Measurements from ENCODE around the gene OSBPL6.
A peak's percentile ranks its signal among the peaks of the same experiment; 100 is the strongest.

The OSBPL6 gene

GRCh38 chr2:178275600-178275999 is 81.3 kb downstream of the OSBPL6 start:
- no peaks in the 10 kb centered on the region for H3K9me3 ChIP-seq (ENCODE audit: low read depth, low read length)

GRCh38 chr2:178277741-178278197 is 83.5 kb downstream of the OSBPL6 start:
- peak overlapping the region; percentile 42 for H3K9ac ChIP-seq (ENCODE audit: insufficient read length)

More at GRCh38 chr2:178275600-178275999, 81.3 kb downstream of the OSBPL6 start:
- TF ChIP-seq FOXP2 (optimal IDR thresholded peaks at IDR 0.05; ENCODE audit: control extremely low read depth, extremely low read length, insufficient read depth) (no peak), POLR2AphosphoS5 (IDR thresholded peaks at IDR 0.05; ENCODE audit: borderline replicate concordance, low read depth, low read length) (no peak), EZH2 (IDR thresholded peaks at IDR 0.05) (no peak)
- no peak overlapping the region for H3K9ac ChIP-seq (ENCODE audit: insufficient read length)
- H3K4me3 ChIP-seq: no peak overlapping the region
- H3K27ac ChIP-seq: peak overlapping the region; percentile 60
- no peaks in the 10 kb centered on the region for H3K36me3 ChIP-seq (ENCODE audit: insufficient read depth, low read length)
- DNase-seq (ENCODE audit: low read depth, low spot score): no peak

GRCh38 chr2:178279142-178279541 is 84.8 kb downstream of the OSBPL6 start:
- peak; percentile 60 for DNase-seq (ENCODE audit: low read depth, low spot score)
- no peak for TF ChIP-seq POLR2AphosphoS5 (IDR thresholded peaks at IDR 0.05; ENCODE audit: borderline replicate concordance, low read depth, low read length)
- no peak for TF ChIP-seq FOXP2 (optimal IDR thresholded peaks at IDR 0.05; ENCODE audit: control extremely low read depth, extremely low read length, insufficient read depth)
- no peak for TF ChIP-seq EZH2 (IDR thresholded peaks at IDR 0.05)
- no peaks in the 10 kb centered on the region for H3K9me3 ChIP-seq (ENCODE audit: low read depth, low read length)
- H3K9ac ChIP-seq (ENCODE audit: insufficient read length): no peak overlapping the region
- no peak overlapping the region for H3K4me3 ChIP-seq
- H3K27ac ChIP-seq: peak overlapping the region; percentile 55; the same call in 1 of the 2 replicates
- H3K36me3 ChIP-seq (ENCODE audit: insufficient read depth, low read length): no peaks in the 10 kb centered on the region

More at GRCh38 chr2:178277741-178278197, 83.5 kb downstream of the OSBPL6 start:
- Histone ChIP-seq H3K4me3 (peak overlapping the region; percentile 10), H3K27ac (peak overlapping the region; percentile 63; the same call in 1 of the 2 replicates), H3K9me3 (ENCODE audit: low read depth, low read length) (no peaks in the 10 kb centered on the region), H3K36me3 (ENCODE audit: insufficient read depth, low read length) (no peaks in the 10 kb centered on the region)
- DNase-seq (ENCODE audit: low read depth, low spot score): no peak
- TF ChIP-seq POLR2AphosphoS5 (IDR thresholded peaks at IDR 0.05; ENCODE audit: borderline replicate concordance, low read depth, low read length) (peak; percentile 24; the same call in 1 of the 2 replicates), EZH2 (IDR thresholded peaks at IDR 0.05) (no peak)

- no peak overlapping the region for H3K9ac ChIP-seq (ENCODE audit: insufficient read length)
- no peaks in the 10 kb centered on the region for H3K9me3 ChIP-seq (ENCODE audit: low read depth, low read length)
- peak overlapping the region; percentile 55; the same call in 1 of the 2 replicates for H3K27ac ChIP-seq
- TF ChIP-seq POLR2AphosphoS5 (IDR thresholded peaks at IDR 0.05; ENCODE audit: borderline replicate concordance, low read depth, low read length): no peak
- TF ChIP-seq EZH2 (IDR thresholded peaks at IDR 0.05): no peak
- no peak for TF ChIP-seq FOXP2 (optimal IDR thresholded peaks at IDR 0.05; ENCODE audit: control extremely low read depth, extremely low read length, insufficient read depth)
- H3K4me3 ChIP-seq: no peak overlapping the region
- H3K36me3 ChIP-seq (ENCODE audit: insufficient read depth, low read length): no peaks in the 10 kb centered on the region
- no peak for DNase-seq (ENCODE audit: low read depth, low spot score)
Observed at GRCh38 chr2:178279636-178280035, 85.3 kb downstream of the OSBPL6 start.

GRCh38 chr2:178280244-178280852 is 86.0 kb downstream of the OSBPL6 start:
- no peaks in the 10 kb centered on the region for H3K36me3 ChIP-seq (ENCODE audit: insufficient read depth, low read length)
- no peaks in the 10 kb centered on the region for H3K9me3 ChIP-seq (ENCODE audit: low read depth, low read length)
- no peak overlapping the region for H3K4me3 ChIP-seq
- no peak for TF ChIP-seq FOXP2 (optimal IDR thresholded peaks at IDR 0.05; ENCODE audit: control extremely low read depth, extremely low read length, insufficient read depth)
- no peak for TF ChIP-seq EZH2 (IDR thresholded peaks at IDR 0.05)
- no peak for TF ChIP-seq POLR2AphosphoS5 (IDR thresholded peaks at IDR 0.05; ENCODE audit: borderline replicate concordance, low read depth, low read length)
- H3K27ac ChIP-seq: no peak overlapping the region
- no peak overlapping the region for H3K9ac ChIP-seq (ENCODE audit: insufficient read length)
- no peak for DNase-seq (ENCODE audit: low read depth, low spot score)

GRCh38 chr2:178282075-178282815 is 87.9 kb downstream of the OSBPL6 start:
- Histone ChIP-seq H3K9me3 (ENCODE audit: low read depth, low read length) (no peaks in the 10 kb centered on the region), H3K36me3 (ENCODE audit: insufficient read depth, low read length) (no peaks in the 10 kb centered on the region), H3K9ac (ENCODE audit: insufficient read length) (no peak overlapping the region), H3K27ac (no peak overlapping the region), H3K4me3 (no peak overlapping the region)
- no peak for DNase-seq (ENCODE audit: low read depth, low spot score)
- TF ChIP-seq POLR2AphosphoS5 (IDR thresholded peaks at IDR 0.05; ENCODE audit: borderline replicate concordance, low read depth, low read length) (no peak), FOXP2 (optimal IDR thresholded peaks at IDR 0.05; ENCODE audit: control extremely low read depth, extremely low read length, insufficient read depth) (no peak), EZH2 (IDR thresholded peaks at IDR 0.05) (no peak)

GRCh38 chr2:178283341-178283918 is 89.1 kb downstream of the OSBPL6 start:
- H3K36me3 ChIP-seq (ENCODE audit: insufficient read depth, low read length): no peaks in the 10 kb centered on the region
- no peak overlapping the region for H3K27ac ChIP-seq
- H3K4me3 ChIP-seq: no peak overlapping the region
- H3K9me3 ChIP-seq (ENCODE audit: low read depth, low read length): no peaks in the 10 kb centered on the region
- TF ChIP-seq POLR2AphosphoS5 (IDR thresholded peaks at IDR 0.05; ENCODE audit: borderline replicate concordance, low read depth, low read length) (no peak), FOXP2 (optimal IDR thresholded peaks at IDR 0.05; ENCODE audit: control extremely low read depth, extremely low read length, insufficient read depth) (no peak), EZH2 (IDR thresholded peaks at IDR 0.05) (no peak)
- no peak for DNase-seq (ENCODE audit: low read depth, low spot score)
- H3K9ac ChIP-seq (ENCODE audit: insufficient read length): no peak overlapping the region

GRCh38 chr2:178284613-178285286 is 90.4 kb downstream of the OSBPL6 start:
- DNase-seq (ENCODE audit: low read depth, low spot score): no peak
- H3K9me3 ChIP-seq (ENCODE audit: low read depth, low read length): no peaks in the 10 kb centered on the region
- no peaks in the 10 kb centered on the region for H3K36me3 ChIP-seq (ENCODE audit: insufficient read depth, low read length)
- H3K27ac ChIP-seq: no peak overlapping the region
- H3K4me3 ChIP-seq: no peak overlapping the region
- no peak for TF ChIP-seq POLR2AphosphoS5 (IDR thresholded peaks at IDR 0.05; ENCODE audit: borderline replicate concordance, low read depth, low read length)
- no peak for TF ChIP-seq FOXP2 (optimal IDR thresholded peaks at IDR 0.05; ENCODE audit: control extremely low read depth, extremely low read length, insufficient read depth)
- no peak for TF ChIP-seq EZH2 (IDR thresholded peaks at IDR 0.05)
- no peak overlapping the region for H3K9ac ChIP-seq (ENCODE audit: insufficient read length)

All from SK-N-MC (cell line).